HL-60 (cell line): ENCODE results near the gene SIGLEC12.

Source experiments
- TF ChIP-seq, protein P1 (sequence below): IDR thresholded peaks from one replicate; pipeline ENCODE4 v1.5.1; 2011; ENCODE audit warnings: low read length, control low read depth, inconsistent platforms; ENCODE audit not compliant: insufficient read depth
- TF ChIP-seq, protein P2 (sequence below): IDR thresholded peaks from 2 replicates; pipeline ENCODE4 v1.6.1; 2012; ENCODE audit warnings: low read depth; ENCODE audit not compliant: insufficient replicate concordance

DNA sequence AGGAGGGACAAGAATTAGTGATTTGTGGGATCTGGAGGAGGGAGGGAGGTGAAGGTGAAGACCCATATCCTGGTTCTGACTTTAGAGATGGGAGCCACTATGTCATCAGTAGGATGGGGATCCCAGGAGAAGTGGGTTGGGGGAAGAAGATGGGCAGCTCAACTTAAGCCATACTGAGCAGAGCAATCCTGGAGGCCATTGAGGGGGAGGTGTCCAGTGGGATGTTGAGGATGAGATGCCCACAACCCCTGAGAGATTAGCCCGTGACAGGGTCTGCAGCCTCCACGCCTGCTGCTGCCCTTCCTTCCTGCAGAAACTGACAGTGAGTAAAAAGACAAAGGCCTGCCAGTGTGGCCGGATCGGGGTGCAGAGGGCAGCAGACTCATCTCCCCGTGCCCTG, 41.1 kb upstream of the SIGLEC12 start:
- TF ChIP-seq, protein P1, sequence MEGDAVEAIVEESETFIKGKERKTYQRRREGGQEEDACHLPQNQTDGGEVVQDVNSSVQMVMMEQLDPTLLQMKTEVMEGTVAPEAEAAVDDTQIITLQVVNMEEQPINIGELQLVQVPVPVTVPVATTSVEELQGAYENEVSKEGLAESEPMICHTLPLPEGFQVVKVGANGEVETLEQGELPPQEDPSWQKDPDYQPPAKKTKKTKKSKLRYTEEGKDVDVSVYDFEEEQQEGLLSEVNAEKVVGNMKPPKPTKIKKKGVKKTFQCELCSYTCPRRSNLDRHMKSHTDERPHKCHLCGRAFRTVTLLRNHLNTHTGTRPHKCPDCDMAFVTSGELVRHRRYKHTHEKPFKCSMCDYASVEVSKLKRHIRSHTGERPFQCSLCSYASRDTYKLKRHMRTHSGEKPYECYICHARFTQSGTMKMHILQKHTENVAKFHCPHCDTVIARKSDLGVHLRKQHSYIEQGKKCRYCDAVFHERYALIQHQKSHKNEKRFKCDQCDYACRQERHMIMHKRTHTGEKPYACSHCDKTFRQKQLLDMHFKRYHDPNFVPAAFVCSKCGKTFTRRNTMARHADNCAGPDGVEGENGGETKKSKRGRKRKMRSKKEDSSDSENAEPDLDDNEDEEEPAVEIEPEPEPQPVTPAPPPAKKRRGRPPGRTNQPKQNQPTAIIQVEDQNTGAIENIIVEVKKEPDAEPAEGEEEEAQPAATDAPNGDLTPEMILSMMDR, result no peak
- TF ChIP-seq, protein P2, sequence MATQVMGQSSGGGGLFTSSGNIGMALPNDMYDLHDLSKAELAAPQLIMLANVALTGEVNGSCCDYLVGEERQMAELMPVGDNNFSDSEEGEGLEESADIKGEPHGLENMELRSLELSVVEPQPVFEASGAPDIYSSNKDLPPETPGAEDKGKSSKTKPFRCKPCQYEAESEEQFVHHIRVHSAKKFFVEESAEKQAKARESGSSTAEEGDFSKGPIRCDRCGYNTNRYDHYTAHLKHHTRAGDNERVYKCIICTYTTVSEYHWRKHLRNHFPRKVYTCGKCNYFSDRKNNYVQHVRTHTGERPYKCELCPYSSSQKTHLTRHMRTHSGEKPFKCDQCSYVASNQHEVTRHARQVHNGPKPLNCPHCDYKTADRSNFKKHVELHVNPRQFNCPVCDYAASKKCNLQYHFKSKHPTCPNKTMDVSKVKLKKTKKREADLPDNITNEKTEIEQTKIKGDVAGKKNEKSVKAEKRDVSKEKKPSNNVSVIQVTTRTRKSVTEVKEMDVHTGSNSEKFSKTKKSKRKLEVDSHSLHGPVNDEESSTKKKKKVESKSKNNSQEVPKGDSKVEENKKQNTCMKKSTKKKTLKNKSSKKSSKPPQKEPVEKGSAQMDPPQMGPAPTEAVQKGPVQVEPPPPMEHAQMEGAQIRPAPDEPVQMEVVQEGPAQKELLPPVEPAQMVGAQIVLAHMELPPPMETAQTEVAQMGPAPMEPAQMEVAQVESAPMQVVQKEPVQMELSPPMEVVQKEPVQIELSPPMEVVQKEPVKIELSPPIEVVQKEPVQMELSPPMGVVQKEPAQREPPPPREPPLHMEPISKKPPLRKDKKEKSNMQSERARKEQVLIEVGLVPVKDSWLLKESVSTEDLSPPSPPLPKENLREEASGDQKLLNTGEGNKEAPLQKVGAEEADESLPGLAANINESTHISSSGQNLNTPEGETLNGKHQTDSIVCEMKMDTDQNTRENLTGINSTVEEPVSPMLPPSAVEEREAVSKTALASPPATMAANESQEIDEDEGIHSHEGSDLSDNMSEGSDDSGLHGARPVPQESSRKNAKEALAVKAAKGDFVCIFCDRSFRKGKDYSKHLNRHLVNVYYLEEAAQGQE, result no peak
